Naive thymus-derived CD4-positive, alpha-beta T cell (primary cell): ENCODE results near the gene PDLIM1. TPM values are rescaled to one million over a fixed set of nuclear protein-coding genes. Genes with fewer than 3 reads are reported as not detected.

Experiments used
- ATAC-seq: fragments of 150-1000 bp; cut with Tn5 transposase; 2 replicates; pipeline ENCODE4 v1.10.0; 2021; ENCODE audit warnings: mild to moderate bottlenecking, moderate library complexity
- CTCF ChIA-PET: fragments of 350-600 bp; sonication (Branson Sonifier 250); formaldehyde crosslinking; loops from one replicate; lab custom pipeline; 2021; ENCODE audit warnings: antibody characterized with exemption; lab: Charles Lee
- POLR2A ChIA-PET: fragments of 350-600 bp; sonication (Branson Sonifier 250); formaldehyde crosslinking; loops from one replicate; lab custom pipeline; 2021; ENCODE audit warnings: antibody characterized with exemption, inconsistent platforms; lab: Charles Lee
- DNase-seq, 9 donors: peaks; one replicate each; pipeline versions ENCODE4 v3.0.0 to v3.0.0-alpha.2; 2020 to 2022; ENCODE audit warnings: mixed read lengths in 1 of 9
- H3K27ac ChIP-seq: one replicate; pipeline ENCODE4 v1.7.0; 2013; ENCODE audit warnings: mild to moderate bottlenecking, low read depth, low read length, moderate library complexity
- H3K27me3 ChIP-seq, 2 donors: one replicate each; pipeline ENCODE4 v1.7.0; 2013; ENCODE audit warnings: low read length in 2 of 2, mild to moderate bottlenecking in 2 of 2, moderate library complexity in 2 of 2; ENCODE audit not compliant: control insufficient read depth in 2 of 2, insufficient read depth in 2 of 2
- H3K36me3 ChIP-seq, 3 experiments: 1 replicate in 2 of 3; 2 replicates in 1 of 3; pipeline ENCODE4 v1.7.0; 2013; ENCODE audit warnings: low read length in 3 of 3, mild to moderate bottlenecking in 3 of 3, moderate library complexity in 1 of 3; ENCODE audit not compliant: insufficient read depth in 3 of 3, control insufficient read depth in 2 of 3
- H3K4me1 ChIP-seq, 2 donors: one replicate each; pipeline ENCODE4 v1.7.0; 2013; ENCODE audit warnings: low read length in 2 of 2, mild to moderate bottlenecking in 2 of 2, moderate library complexity in 1 of 2; ENCODE audit not compliant: control insufficient read depth in 2 of 2, insufficient read depth in 2 of 2
- H3K4me3 ChIP-seq: 2 replicates; pipeline ENCODE4 v1.7.0; 2013; ENCODE audit warnings: mild to moderate bottlenecking, low read length
- H3K9me3 ChIP-seq, 3 experiments: 1 replicate in 2 of 3; 2 replicates in 1 of 3; pipeline ENCODE4 v1.7.0; 2013; ENCODE audit warnings: low read length in 3 of 3; ENCODE audit not compliant: control insufficient read depth in 2 of 3
- H3K27ac Mint-ChIP-seq, 9 donors: one replicate each; pipeline ENCODE4 v1.8.0; 2020 to 2022; ENCODE audit warnings: mixed read lengths in 9 of 9, mild to moderate bottlenecking in 8 of 9, moderate library complexity in 5 of 9, inconsistent platforms in 2 of 9
- H3K27me3 Mint-ChIP-seq, 5 donors: one replicate each; pipeline ENCODE4 v1.8.0; 2021 to 2022; ENCODE audit warnings: mixed read lengths in 5 of 5, mild to moderate bottlenecking in 1 of 5
- H3K36me3 Mint-ChIP-seq, 5 donors: one replicate each; pipeline ENCODE4 v1.8.0; 2020 to 2022; ENCODE audit warnings: mixed read lengths in 5 of 5, mild to moderate bottlenecking in 3 of 5, inconsistent platforms in 1 of 5
- H3K4me1 Mint-ChIP-seq, 7 donors: one replicate each; pipeline ENCODE4 v1.8.0; 2020 to 2022; ENCODE audit warnings: mixed read lengths in 7 of 7, mild to moderate bottlenecking in 3 of 7, inconsistent platforms in 1 of 7
- H3K4me3 Mint-ChIP-seq, 10 donors: one replicate each; pipeline ENCODE4 v1.8.0; 2020 to 2022; ENCODE audit warnings: mild to moderate bottlenecking in 10 of 10, mixed read lengths in 10 of 10, moderate library complexity in 6 of 10, inconsistent platforms in 2 of 10
- H3K9me3 Mint-ChIP-seq, 11 donors: one replicate each; pipeline ENCODE4 v1.8.0; 2020 to 2022; ENCODE audit warnings: mixed read lengths in 11 of 11, mild to moderate bottlenecking in 4 of 11, inconsistent platforms in 1 of 11, moderate library complexity in 1 of 11
- intact Hi-C, 2 donors: fragments of 100-400 bp; cut with micrococcal nuclease; formaldehyde crosslinking; loops; one replicate each; pipeline ENCODE4 v1.15.1; 2023
- polyA plus RNA-seq, 2 donors: library from polyadenylated mRNA; unstranded; fragments of 300-500 nt; fragmentation: Illumina TruSeq; gene quantifications; one replicate each; pipeline ENCODE4 v1.2.3, GENCODE V29; 2021
- total RNA-seq, 6 experiments: library from RNA in 5 of 6; stranded (reverse) in 5 of 6; gene quantifications; 1 replicate in 5 of 6; 2 replicates in 1 of 6; pipeline ENCODE4 v1.2.3 and lab custom pipeline; 2021 to 2026

Gene PDLIM1
- total and polyA plus RNA-seq, 7 experiments from 2014 or later, result 0.32 to 27.6 (median 0.89) TPM

DNA sequence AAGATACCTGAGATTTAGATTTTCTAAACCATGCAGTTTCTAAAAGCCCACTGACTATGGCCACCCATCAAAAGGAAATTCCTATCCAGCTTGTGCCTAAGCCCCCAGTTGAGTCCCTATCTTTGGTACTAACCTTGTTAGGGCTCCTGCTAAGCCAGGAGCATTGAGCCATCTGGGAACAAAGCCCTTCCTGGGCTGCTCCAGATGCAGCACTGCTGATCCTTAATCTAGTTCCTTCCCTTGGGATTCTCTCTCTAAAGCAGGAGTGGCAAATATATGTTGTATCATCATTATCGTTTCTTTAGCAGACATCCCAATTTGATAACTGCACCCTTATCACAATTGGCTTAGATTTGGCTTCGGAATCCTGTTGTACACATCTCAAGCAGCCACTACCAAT is 24.7 kb upstream of the PDLIM1 start:
- ChIA-PET CTCF (no interaction called here), POLR2A (no interaction called here)
- Mint-ChIP-seq H3K27me3 (peaks cover 0 to 25% (median 0%) of the 10 kb centered on the region in 5 donors), H3K9me3 (no peaks in the 10 kb centered on the region), H3K36me3 (no peaks in the 10 kb centered on the region), H3K27ac (no peak overlapping the region), H3K4me1 (peaks cover 0 to 3% (median 0%) of the 10 kb centered on the region in 7 donors), H3K4me3 (no peak overlapping the region)
- Histone ChIP-seq H3K4me3 (no peak overlapping the region), H3K36me3 (no peaks in the 10 kb centered on the region), H3K27me3 (no peaks in the 10 kb centered on the region), H3K27ac (no peak overlapping the region), H3K9me3 (no peaks in the 10 kb centered on the region), H3K4me1 (no peaks in the 10 kb centered on the region)
- ATAC-seq, result no peak
- intact Hi-C loops, result no loop called here
- no peak for DNase-seq

DNA sequence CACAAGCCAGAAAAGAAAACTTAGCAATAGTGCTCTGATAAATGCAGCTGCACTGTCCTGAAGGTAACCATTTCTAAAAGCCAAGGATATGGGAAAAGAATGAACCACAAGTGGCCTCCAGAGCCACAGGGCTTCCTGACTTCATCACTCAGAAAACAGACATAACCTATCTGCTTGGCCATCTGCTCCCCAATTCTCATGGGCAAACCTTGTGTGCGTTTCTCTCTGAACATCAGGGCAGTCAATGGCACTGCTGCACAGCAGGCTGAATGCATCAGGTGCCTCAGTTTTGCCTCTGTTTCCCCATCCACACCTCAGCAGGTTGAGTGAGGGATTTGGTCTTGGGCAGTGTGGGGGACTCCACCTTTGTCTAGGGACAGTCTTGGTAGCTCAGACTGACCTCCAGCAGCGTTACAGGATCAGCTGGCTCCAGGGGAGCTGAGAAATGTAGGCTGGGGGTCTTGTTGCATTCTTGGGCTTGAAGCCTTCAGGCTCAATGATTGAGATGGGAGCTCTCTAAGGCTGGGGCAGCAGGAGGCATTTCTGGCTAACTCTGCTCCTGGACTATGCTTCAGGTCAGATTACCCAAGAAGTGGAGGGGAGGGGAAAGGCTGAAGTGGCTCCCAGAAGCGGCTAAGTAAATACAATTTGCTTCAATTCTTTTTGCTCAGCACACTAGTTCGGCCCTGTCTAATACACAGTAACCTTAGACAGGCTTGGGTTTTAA is 23.6 kb upstream of the PDLIM1 start:
- no peaks in the 10 kb centered on the region for H3K36me3 Mint-ChIP-seq
- ChIA-PET CTCF (no interaction called here), POLR2A (no interaction called here)
- H3K27ac ChIP-seq, result no peak overlapping the region
- H3K4me1 ChIP-seq, result no peaks in the 10 kb centered on the region
- no peak overlapping the region for H3K4me3 Mint-ChIP-seq
- no peaks in the 10 kb centered on the region for H3K9me3 Mint-ChIP-seq
- ATAC-seq (no peak), DNase-seq (no peak)
- H3K36me3 ChIP-seq, result no peaks in the 10 kb centered on the region
- H3K4me1 Mint-ChIP-seq, result peaks cover 0 to 14% (median 0%) of the 10 kb centered on the region in 7 donors
- H3K27me3 ChIP-seq, result no peaks in the 10 kb centered on the region
- H3K27ac Mint-ChIP-seq, result no peak overlapping the region
- H3K27me3 Mint-ChIP-seq, result peaks cover 0 to 20% (median 0%) of the 10 kb centered on the region in 5 donors
- H3K9me3 ChIP-seq, result no peaks in the 10 kb centered on the region
- H3K4me3 ChIP-seq, result no peak overlapping the region
- intact Hi-C loops, result no loop called here

- intact Hi-C loops, result no loop called here
These were observed 22.2 kb upstream of the PDLIM1 start for GRCh38 chr10:95312986-95313495.

GRCh38 chr10:95312257-95312656 is 21.5 kb upstream of the PDLIM1 start:
- ChIA-PET POLR2A (no interaction called here), CTCF (no interaction called here)
- H3K4me1 ChIP-seq, result no peaks in the 10 kb centered on the region
- Mint-ChIP-seq H3K4me1 (peaks cover 0 to 24% (median 0%) of the 10 kb centered on the region in 7 donors), H3K27me3 (peaks cover 0 to 18% (median 0%) of the 10 kb centered on the region in 5 donors), H3K27ac (no peak overlapping the region), H3K36me3 (no peaks in the 10 kb centered on the region), H3K4me3 (no peak overlapping the region), H3K9me3 (no peaks in the 10 kb centered on the region)
- no peak for DNase-seq
- ATAC-seq, result no peak
- intact Hi-C loops, result no loop called here
- H3K36me3 ChIP-seq, result no peaks in the 10 kb centered on the region
- H3K27ac ChIP-seq, result no peak overlapping the region
- H3K4me3 ChIP-seq, result no peak overlapping the region
- no peaks in the 10 kb centered on the region for H3K9me3 ChIP-seq
- H3K27me3 ChIP-seq, result no peaks in the 10 kb centered on the region

More at GRCh38 chr10:95312986-95313495, 22.2 kb upstream of the PDLIM1 start:
- H3K4me3 ChIP-seq, result no peak overlapping the region
- H3K9me3 ChIP-seq, result no peaks in the 10 kb centered on the region
- ChIA-PET POLR2A (no interaction called here), CTCF (no interaction called here)
- Mint-ChIP-seq H3K27ac (no peak overlapping the region), H3K4me1 (peaks cover 0 to 24% (median 0%) of the 10 kb centered on the region in 7 donors), H3K9me3 (no peaks in the 10 kb centered on the region), H3K36me3 (no peaks in the 10 kb centered on the region), H3K27me3 (peaks cover 0 to 17% (median 0%) of the 10 kb centered on the region in 5 donors), H3K4me3 (no peak overlapping the region)
- no peaks in the 10 kb centered on the region for H3K4me1 ChIP-seq
- DNase-seq (no peak), ATAC-seq (no peak)
- H3K36me3 ChIP-seq, result no peaks in the 10 kb centered on the region
- no peak overlapping the region for H3K27ac ChIP-seq
- H3K27me3 ChIP-seq, result no peaks in the 10 kb centered on the region

- no peak for DNase-seq
- Histone ChIP-seq H3K4me1 (no peaks in the 10 kb centered on the region), H3K4me3 (no peak overlapping the region), H3K36me3 (no peaks in the 10 kb centered on the region), H3K27me3 (no peaks in the 10 kb centered on the region), H3K27ac (no peak overlapping the region), H3K9me3 (no peaks in the 10 kb centered on the region)
- CTCF ChIA-PET, result no interaction called here
- Mint-ChIP-seq H3K27me3 (peaks cover 0 to 20% (median 6%) of the 10 kb centered on the region in 5 donors), H3K9me3 (no peaks in the 10 kb centered on the region), H3K36me3 (no peaks in the 10 kb centered on the region), H3K4me1 (peaks cover 0 to 24% (median 0%) of the 10 kb centered on the region in 7 donors), H3K27ac (peak overlapping the region in 1 of 9 donors; percentile 21), H3K4me3 (peak overlapping the region in 1 of 10 donors; percentile 24)
- intact Hi-C loops, result no loop called here
- POLR2A ChIA-PET, result no interaction called here
- ATAC-seq, result no peak
These were observed 19.2 kb upstream of the PDLIM1 start for GRCh38 chr10:95309958-95310357.

GRCh38 chr10:95308389-95309302 is 17.8 kb upstream of the PDLIM1 start:
- Histone ChIP-seq H3K4me3 (no peak overlapping the region), H3K9me3 (no peaks in the 10 kb centered on the region), H3K36me3 (no peaks in the 10 kb centered on the region), H3K27me3 (no peaks in the 10 kb centered on the region), H3K4me1 (no peaks in the 10 kb centered on the region), H3K27ac (no peak overlapping the region)
- CTCF ChIA-PET, result no interaction called here
- intact Hi-C loops, result no loop called here
- peaks cover 0 to 17% (median 6%) of the 10 kb centered on the region in 5 donors for H3K27me3 Mint-ChIP-seq
- no peaks in the 10 kb centered on the region for H3K36me3 Mint-ChIP-seq
- POLR2A ChIA-PET, result no interaction called here
- H3K9me3 Mint-ChIP-seq, result no peaks in the 10 kb centered on the region
- H3K4me3 Mint-ChIP-seq, result no peak overlapping the region
- peaks cover 0 to 24% (median 0%) of the 10 kb centered on the region in 7 donors for H3K4me1 Mint-ChIP-seq
- no peak for ATAC-seq
- no peak for DNase-seq
- no peak overlapping the region for H3K27ac Mint-ChIP-seq
